Hepatocyte (in vitro differentiated cells): Measurements from ENCODE around the gene PHTF1. TPM values are rescaled to one million over a fixed set of nuclear protein-coding genes. Genes with fewer than 3 reads are reported as not detected.

Experiments
- DNase-seq: peaks from one replicate; pipeline ENCODE4 v3.0.0-alpha.2; 2016; ENCODE audit warnings: low spot score
- H2AFZ ChIP-seq: fragments of 200-600 bp; sonication (generic); 2 replicates; pipeline ENCODE4 v1.6.0; 2016; ENCODE audit warnings: antibody characterized with exemption, mild to moderate bottlenecking
- H3K27ac ChIP-seq: fragments of 200-600 bp; sonication (generic); 2 replicates; pipeline ENCODE4 v1.5.1; 2016; ENCODE audit warnings: mild to moderate bottlenecking
- H3K27me3 ChIP-seq: fragments of 200-600 bp; sonication (generic); 2 replicates; pipeline ENCODE4 v1.6.1; 2016
- H3K36me3 ChIP-seq: fragments of 200-600 bp; sonication (generic); replicated peaks from 2 replicates; pipeline ENCODE4 v1.5.1; 2016; ENCODE audit warnings: low read depth; ENCODE audit not compliant: insufficient read depth
- H3K4me1 ChIP-seq: fragments of 200-600 bp; sonication (generic); 2 replicates; pipeline ENCODE4 v1.5.1; 2016; ENCODE audit warnings: mild to moderate bottlenecking, moderate library complexity; ENCODE audit not compliant: insufficient read depth
- H3K4me2 ChIP-seq: fragments of 200-600 bp; sonication (generic); 2 replicates; pipeline ENCODE4 v1.6.0; 2016
- H3K4me3 ChIP-seq: fragments of 200-600 bp; sonication (generic); 2 replicates; pipeline ENCODE4 v1.5.1; 2016; ENCODE audit warnings: mild to moderate bottlenecking
- H3K79me2 ChIP-seq: fragments of 200-600 bp; sonication (generic); 2 replicates; pipeline ENCODE4 v1.6.0; 2017; ENCODE audit warnings: mild to moderate bottlenecking
- H3K9me2 ChIP-seq: fragments of 200-600 bp; sonication (generic); replicated peaks from 2 replicates; pipeline ENCODE4 v1.6.0; 2017; ENCODE audit warnings: mild to moderate bottlenecking; ENCODE audit not compliant: insufficient read depth
- H3K9me3 ChIP-seq: fragments of 200-600 bp; sonication (generic); 2 replicates; pipeline ENCODE4 v1.5.1; 2016; ENCODE audit warnings: low read depth, mild to moderate bottlenecking
- H4K20me1 ChIP-seq: fragments of 200-600 bp; sonication (generic); 2 replicates; pipeline ENCODE4 v1.6.0; 2016; ENCODE audit warnings: mild to moderate bottlenecking; ENCODE audit not compliant: insufficient read depth, poor library complexity, severe bottlenecking
- CTCF ChIP-seq: fragments of 200-600 bp; sonication (generic); IDR thresholded peaks from 2 replicates; pipeline ENCODE4 v1.5.1; 2016; ENCODE audit warnings: antibody characterized with exemption, mild to moderate bottlenecking; ENCODE audit not compliant: poor library complexity
- EZH2 ChIP-seq: fragments of 200-600 bp; sonication (generic); IDR thresholded peaks from 2 replicates; pipeline ENCODE4 v1.6.1; 2016; ENCODE audit warnings: antibody characterized with exemption, mild to moderate bottlenecking, borderline replicate concordance
- EZH2phosphoT487 ChIP-seq: fragments of 200-600 bp; sonication (generic); IDR thresholded peaks from one replicate; pipeline ENCODE4 v1.6.1; 2018; ENCODE audit warnings: antibody characterized with exemption, mild to moderate bottlenecking, low read depth, moderate library complexity; ENCODE audit not compliant: unreplicated experiment, severe bottlenecking
- WGBS: methylation state at CpG from one replicate; pipeline ENCODE4 v1.1.6; 2016; ENCODE audit warnings: low lambda C conversion rate; ENCODE audit errors: missing lambda C conversion rate; 5-methylcytosine and 5-hydroxymethylcytosine counted together
- polyA plus RNA-seq: library from polyadenylated mRNA; unstranded; fragments of >200 nt; fragmentation: Nextera tagmentation; extraction: Ambion mirVana; gene quantifications from 2 replicates; pipeline ENCODE4 v1.2.1, GENCODE V29; 2016
- total RNA-seq: library from RNA; depleted of rRNA; stranded (reverse); fragments of >200 nt; gene quantifications from 2 replicates; pipeline ENCODE4 v1.2.3, GENCODE V29; 2014

PHTF1 gene
- total and polyA plus RNA-seq, 2 experiments from 2014 or later = 22.9 to 27.6 TPM

GRCh38 chr1:113782406-113782805, 23.1 kb upstream of the PHTF1 start:
- TF ChIP-seq CTCF (no peak), EZH2 (no peak)
- no peaks in the 10 kb centered on the region for H3K9me3 ChIP-seq
- H3K4me3 ChIP-seq = no peak overlapping the region
- no peak overlapping the region for H3K4me2 ChIP-seq
- H3K27me3 ChIP-seq = no peaks in the 10 kb centered on the region
- H3K9me2 ChIP-seq = no peaks in the 10 kb centered on the region
- no peak overlapping the region for H2AFZ ChIP-seq
- H3K27ac ChIP-seq = no peak overlapping the region
- no peaks in the 10 kb centered on the region for H4K20me1 ChIP-seq
- H3K79me2 ChIP-seq = peaks cover 90% of the 10 kb centered on the region
- WGBS = 78% methylated on average over 2 of the region's 2 CpGs
- DNase-seq = no peak
- peaks cover 18% of the 10 kb centered on the region for H3K4me1 ChIP-seq
- no peaks in the 10 kb centered on the region for H3K36me3 ChIP-seq

GRCh38 chr1:113780374-113781146, 21.3 kb upstream of the PHTF1 start:
- no peaks in the 10 kb centered on the region for H4K20me1 ChIP-seq

DNA sequence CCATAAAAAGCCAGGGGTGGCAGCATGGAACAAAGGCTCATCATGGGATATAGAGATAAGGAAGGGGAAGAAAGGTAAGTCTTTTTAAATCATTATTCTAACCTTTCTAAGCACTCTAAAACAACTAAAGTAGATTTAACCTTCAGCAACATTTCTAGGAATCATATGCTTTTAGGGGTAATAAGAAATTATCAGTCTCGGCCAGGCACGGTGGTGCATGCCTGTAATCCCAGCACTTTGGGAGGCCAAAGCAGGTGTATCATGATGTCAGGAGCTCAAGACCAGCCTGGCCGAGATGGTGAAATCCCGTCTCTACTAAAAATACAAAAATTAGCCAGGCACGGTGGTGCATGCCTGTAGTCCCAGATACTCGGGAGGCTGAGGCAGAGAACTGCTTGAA, 20.3 kb upstream of the PHTF1 start:
- H3K79me2 ChIP-seq = peaks cover 68% of the 10 kb centered on the region
- peaks cover 7% of the 10 kb centered on the region for H3K4me1 ChIP-seq
- no peaks in the 10 kb centered on the region for H3K9me2 ChIP-seq
- 95% methylated on average over 6 of the region's 6 CpGs for WGBS
- no peak overlapping the region for H3K27ac ChIP-seq
- H3K9me3 ChIP-seq = no peaks in the 10 kb centered on the region
- TF ChIP-seq EZH2phosphoT487 (no peak), CTCF (no peak), EZH2 (no peak)
- no peak overlapping the region for H3K4me2 ChIP-seq
- no peaks in the 10 kb centered on the region for H3K27me3 ChIP-seq
- H3K36me3 ChIP-seq = no peaks in the 10 kb centered on the region
- no peaks in the 10 kb centered on the region for H4K20me1 ChIP-seq
- DNase-seq = no peak
- H3K4me3 ChIP-seq = no peak overlapping the region
- H2AFZ ChIP-seq = no peak overlapping the region

More at GRCh38 chr1:113780374-113781146, 21.3 kb upstream of the PHTF1 start:
- DNase-seq = no peak
- TF ChIP-seq EZH2 (no peak), CTCF (no peak), EZH2phosphoT487 (no peak)
- Histone ChIP-seq H3K4me2 (no peak overlapping the region), H3K9me3 (no peaks in the 10 kb centered on the region), H3K36me3 (no peaks in the 10 kb centered on the region), H3K9me2 (no peaks in the 10 kb centered on the region), H3K4me1 (peaks cover 9% of the 10 kb centered on the region), H2AFZ (no peak overlapping the region), H3K79me2 (peaks cover 78% of the 10 kb centered on the region), H3K27ac (no peak overlapping the region), H3K4me3 (no peak overlapping the region), H3K27me3 (no peaks in the 10 kb centered on the region)
- 85% methylated on average over 5 of the region's 5 CpGs for WGBS
